Aorta (tissue), 5 donors: ENCODE results near the gene LAMB3. TPM values are rescaled to one million over a fixed set of nuclear protein-coding genes. Genes with fewer than 3 reads are reported as not detected.

ENCODE experiments used
- ATAC-seq: fragments of 200-7000 bp; cut with Tn5 transposase; one replicate; pipeline ENCODE4 v1.9.1; 2022; ENCODE audit warnings: moderate library complexity; ENCODE audit not compliant: low FRiP score
- DNase-seq, 2 donors: peaks; one replicate each; pipeline ENCODE4 v3.0.0-alpha.2; 2020
- H3K27ac ChIP-seq, 2 donors: one replicate each; pipeline ENCODE4 v1.5.1; 2013; ENCODE audit warnings: low read length in 2 of 2, mild to moderate bottlenecking in 2 of 2, moderate library complexity in 2 of 2, control low read depth in 1 of 2, inconsistent platforms in 1 of 2, low read depth in 1 of 2
- H3K27me3 ChIP-seq, 2 donors: one replicate each; pipeline ENCODE4 v1.6.1; 2013; ENCODE audit warnings: control low read depth in 1 of 2, low read length in 1 of 2, mild to moderate bottlenecking in 1 of 2, moderate library complexity in 1 of 2; ENCODE audit not compliant: insufficient read depth in 2 of 2, control insufficient read depth in 1 of 2
- H3K36me3 ChIP-seq, 2 donors: one replicate each; pipeline ENCODE4 v1.6.1; 2013; ENCODE audit warnings: control low read depth in 1 of 2, low read length in 1 of 2, mild to moderate bottlenecking in 1 of 2; ENCODE audit not compliant: insufficient read depth in 2 of 2, control insufficient read depth in 1 of 2
- H3K4me1 ChIP-seq, 2 donors: one replicate each; pipeline ENCODE4 v1.6.1; 2013; ENCODE audit warnings: low read length in 2 of 2, control low read depth in 1 of 2, mild to moderate bottlenecking in 1 of 2, moderate library complexity in 1 of 2; ENCODE audit not compliant: insufficient read depth in 2 of 2, control insufficient read depth in 1 of 2
- H3K4me3 ChIP-seq, 2 donors: one replicate each; pipeline ENCODE4 v1.5.1; 2013; ENCODE audit warnings: low read length in 2 of 2, control low read depth in 1 of 2, mild to moderate bottlenecking in 1 of 2
- H3K9me3 ChIP-seq: one replicate; pipeline ENCODE4 v1.6.1; 2013; ENCODE audit warnings: mild to moderate bottlenecking, low read length; ENCODE audit not compliant: control insufficient read depth
- WGBS, 2 donors: extraction: QIAGEN DNeasy Blood & Tissue Kit; methylation state at CpG; one replicate each; pipeline ENCODE4 v1.1.7; 2013; 5-methylcytosine and 5-hydroxymethylcytosine counted together
- intact Hi-C, 2 donors: fragments of 100-400 bp; cut with DNase I; formaldehyde crosslinking; loops; one replicate each; pipeline versions ENCODE4 v1.14.2 to v1.15.0; 2022
- microRNA-seq, 2 donors: library from miRNA; unstranded; fragments of <30 nt; microRNA quantifications; one replicate each; pipeline ENCODE4 v1.2.0, GENCODE V29; 2020
- polyA plus RNA-seq, 2 donors: library from polyadenylated mRNA; stranded (reverse); fragments of 200-250 nt; gene quantifications; one replicate each; pipeline ENCODE4 v1.2.3, GENCODE V29; 2013
- total RNA-seq, 2 donors: library from RNA; stranded (reverse); fragmentation: NEBNext Ultra II Directional; extraction: Animal tissue kit (Norgen Biotek cat#: 25700); gene quantifications; one replicate each; pipeline ENCODE4 v1.2.1, GENCODE V29; 2021
- donor health status: healthy with polysubstance abuse.
- donor health status: Bipolar disorder and iron deficiency.
- donor health status: DM: no; HTN: no; CAD: no.
- donor health status: DM: no; HTN: no; CAD: no.
- donor health status: DM: yes; HTN: yes; CAD: no.

The LAMB3 gene
- total and polyA plus RNA-seq, 4 donors, result 0.84 to 5.4 (median 4.6) TPM

DNA sequence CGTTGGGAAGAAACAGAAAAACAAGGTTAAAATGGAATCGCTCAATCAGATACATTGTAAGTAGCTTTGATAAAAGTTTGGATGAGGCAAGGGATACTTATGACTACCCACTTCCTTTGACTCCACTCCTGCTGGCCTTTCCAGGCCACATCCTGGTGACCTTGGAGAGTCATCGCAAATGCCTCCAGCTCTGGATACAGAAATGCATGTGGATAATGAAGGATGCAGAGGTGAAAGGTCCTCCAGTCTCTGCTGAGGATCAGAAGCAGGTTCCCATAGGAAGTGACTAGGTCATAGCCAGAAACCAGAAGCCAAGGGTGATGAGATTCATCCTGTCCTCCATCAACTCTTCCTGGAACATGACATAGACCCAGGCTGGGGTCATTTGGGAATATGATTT lies 74.9 kb downstream of the LAMB3 start:
- Histone ChIP-seq H3K27me3 (no peaks in the 10 kb centered on the region), H3K27ac (no peak overlapping the region), H3K4me1 (no peaks in the 10 kb centered on the region), H3K9me3 (no peaks in the 10 kb centered on the region), H3K4me3 (no peak overlapping the region), H3K36me3 (no peaks in the 10 kb centered on the region)
- DNase-seq (no peak), ATAC-seq (no peak)
- 91 to 92% methylated on average over 3 of the region's 3 CpGs for WGBS, 2 donors
- intact Hi-C loops, result loop anchor here (2.0 to 5.0 kb wide), 3 partner anchors 49 to 170 kb away; no protein-coding TSS in a partner anchor

DNA sequence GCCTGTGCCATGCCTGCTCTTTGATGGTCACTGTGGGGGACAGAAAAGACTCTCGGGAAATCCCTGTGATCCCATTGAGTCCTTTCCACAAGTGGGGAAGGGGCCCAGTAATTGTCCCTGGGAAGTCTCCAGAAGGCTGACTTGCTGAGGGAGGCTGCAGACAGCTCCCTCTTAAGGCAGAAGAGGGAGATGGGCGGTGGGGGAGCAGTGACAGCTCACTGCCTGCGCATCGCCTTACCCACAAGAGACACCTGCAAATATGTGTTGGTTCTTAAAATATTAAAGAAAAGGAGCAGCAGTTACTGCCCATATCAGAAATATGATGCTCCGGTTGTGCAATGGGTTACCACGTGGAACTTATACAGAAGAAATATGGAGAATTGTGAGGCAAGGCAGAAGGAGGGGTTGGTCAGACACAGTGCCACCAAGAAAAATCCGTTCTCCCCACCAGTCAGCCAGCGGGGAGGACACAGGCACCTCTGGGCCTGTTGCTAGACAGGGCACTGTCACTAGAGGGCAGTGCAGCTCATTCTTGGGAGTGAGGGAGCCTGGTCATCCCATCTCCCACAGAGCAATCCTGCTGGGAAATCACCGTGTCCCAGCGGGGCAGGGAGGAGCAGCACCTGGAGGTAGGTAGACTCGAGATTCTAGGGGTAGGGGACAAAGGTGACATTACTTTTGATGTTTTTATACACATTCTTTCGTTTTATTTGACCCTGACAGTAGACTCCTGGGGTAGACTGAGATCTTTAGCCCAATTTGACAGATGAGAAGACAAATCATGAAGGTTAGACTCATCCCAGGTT lies 75.6 kb downstream of the LAMB3 start:
- Histone ChIP-seq H3K27me3 (no peaks in the 10 kb centered on the region), H3K27ac (no peak overlapping the region), H3K4me1 (no peaks in the 10 kb centered on the region), H3K36me3 (no peaks in the 10 kb centered on the region), H3K9me3 (no peaks in the 10 kb centered on the region), H3K4me3 (no peak overlapping the region)
- peak; percentile 85 to 91 for DNase-seq
- ATAC-seq, result peak; percentile 87
- intact Hi-C loops, result loop anchor here (1.0 to 5.0 kb wide), 4 partner anchors 50 to 171 kb away; no protein-coding TSS in a partner anchor
- 21 to 23% methylated on average over 12 of the region's 12 CpGs for WGBS, 2 donors

DNA sequence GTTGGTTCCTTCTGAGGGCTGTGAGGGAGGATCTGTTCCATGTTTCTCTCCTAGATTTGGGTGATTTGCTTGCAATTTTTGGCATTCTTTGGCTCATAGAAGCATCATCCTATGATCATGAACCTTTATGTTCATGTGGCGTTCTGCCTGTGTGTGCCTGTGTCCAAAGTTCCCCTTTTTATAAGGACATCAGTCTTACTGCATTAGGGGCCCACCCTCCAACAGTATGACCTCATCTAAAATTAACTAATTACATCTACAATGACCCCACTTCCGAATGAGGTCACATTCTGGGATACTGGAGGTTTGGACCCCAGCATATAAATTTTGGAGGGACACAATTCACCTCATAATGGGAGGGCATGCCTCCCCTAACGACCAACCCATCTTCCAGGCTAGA lies 81.5 kb downstream of the LAMB3 start:
- Histone ChIP-seq H3K4me1 (no peaks in the 10 kb centered on the region), H3K36me3 (no peaks in the 10 kb centered on the region), H3K4me3 (no peak overlapping the region), H3K27ac (no peak overlapping the region), H3K9me3 (no peaks in the 10 kb centered on the region), H3K27me3 (no peaks in the 10 kb centered on the region)
- 81 to 82% methylated on average over 3 of the region's 3 CpGs for WGBS, 2 donors
- ATAC-seq (no peak), DNase-seq (no peak)
- intact Hi-C loops, result no loop called here

DNA sequence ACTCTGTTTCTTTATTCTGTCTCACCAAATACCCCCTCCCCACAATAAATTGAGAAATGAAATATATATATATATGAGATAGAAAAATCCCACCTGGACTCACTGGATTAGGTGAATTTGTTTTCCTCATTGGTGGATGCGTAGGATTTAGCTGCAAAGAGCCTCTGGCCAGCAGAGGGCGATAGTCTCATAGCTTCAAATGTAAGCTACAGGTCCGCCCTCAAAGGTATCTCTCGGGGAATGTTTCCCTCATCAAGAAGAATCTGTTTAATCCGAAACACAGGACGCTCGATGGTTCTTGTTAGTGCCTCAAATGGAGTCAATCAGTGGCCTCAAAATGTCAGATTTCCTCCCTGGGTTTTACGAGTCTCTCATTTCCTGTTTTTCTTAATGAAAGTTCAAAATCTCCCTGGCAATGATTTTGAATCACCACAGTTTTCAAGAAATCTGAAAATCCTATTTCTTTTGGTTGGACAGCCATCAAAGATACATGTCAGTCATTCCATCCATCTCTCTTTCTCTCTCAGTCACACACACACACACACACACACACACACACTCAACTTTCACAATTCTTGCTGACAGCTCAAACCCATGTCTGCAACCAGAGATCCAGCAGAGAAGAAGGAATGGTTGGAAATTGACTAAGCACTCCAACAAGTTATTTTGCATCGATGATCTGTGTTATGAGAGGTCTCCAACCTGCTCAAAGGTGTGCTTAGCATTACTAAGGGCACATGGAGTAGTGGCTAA lies 82.6 kb downstream of the LAMB3 start:
- peak; percentile 63 for ATAC-seq
- Histone ChIP-seq H3K36me3 (no peaks in the 10 kb centered on the region), H3K27me3 (no peaks in the 10 kb centered on the region), H3K27ac (no peak overlapping the region), H3K4me3 (no peak overlapping the region), H3K9me3 (no peaks in the 10 kb centered on the region), H3K4me1 (no peaks in the 10 kb centered on the region)
- 9 to 10% methylated on average over 9 of the region's 9 CpGs for WGBS, 2 donors
- intact Hi-C loops, result no loop called here
- DNase-seq, result peak; percentile 72 to 90

DNA sequence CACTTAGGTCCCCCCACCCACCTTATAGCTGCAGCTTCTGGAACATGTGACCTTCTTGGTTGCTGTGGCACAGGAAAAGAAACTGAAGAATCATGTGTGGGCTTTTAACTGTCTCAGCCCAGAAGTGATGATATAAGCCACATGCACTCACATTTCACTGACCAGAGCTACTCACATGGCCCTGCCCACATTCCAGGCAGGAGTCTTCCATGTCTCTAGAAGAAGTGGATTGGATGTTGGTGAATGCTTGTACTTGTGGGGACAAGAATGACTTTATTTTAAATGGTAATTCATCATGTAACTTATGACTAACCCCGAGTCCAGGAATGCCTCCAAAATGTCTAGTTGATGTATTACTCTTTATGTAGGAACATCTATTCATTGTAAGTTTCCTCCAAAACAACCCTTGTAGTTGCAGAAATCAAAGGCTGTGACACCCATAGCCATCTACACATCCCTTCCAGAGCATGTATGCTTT lies 84.5 kb downstream of the LAMB3 start:
- Histone ChIP-seq H3K4me1 (no peaks in the 10 kb centered on the region), H3K4me3 (no peak overlapping the region), H3K27ac (no peak overlapping the region), H3K9me3 (no peaks in the 10 kb centered on the region), H3K36me3 (no peaks in the 10 kb centered on the region), H3K27me3 (no peaks in the 10 kb centered on the region)
- 0 to 4% methylated on average over 1 of the region's 1 CpG for WGBS, 2 donors
- ATAC-seq (no peak), DNase-seq (no peak)
- intact Hi-C loops, result no loop called here

DNA sequence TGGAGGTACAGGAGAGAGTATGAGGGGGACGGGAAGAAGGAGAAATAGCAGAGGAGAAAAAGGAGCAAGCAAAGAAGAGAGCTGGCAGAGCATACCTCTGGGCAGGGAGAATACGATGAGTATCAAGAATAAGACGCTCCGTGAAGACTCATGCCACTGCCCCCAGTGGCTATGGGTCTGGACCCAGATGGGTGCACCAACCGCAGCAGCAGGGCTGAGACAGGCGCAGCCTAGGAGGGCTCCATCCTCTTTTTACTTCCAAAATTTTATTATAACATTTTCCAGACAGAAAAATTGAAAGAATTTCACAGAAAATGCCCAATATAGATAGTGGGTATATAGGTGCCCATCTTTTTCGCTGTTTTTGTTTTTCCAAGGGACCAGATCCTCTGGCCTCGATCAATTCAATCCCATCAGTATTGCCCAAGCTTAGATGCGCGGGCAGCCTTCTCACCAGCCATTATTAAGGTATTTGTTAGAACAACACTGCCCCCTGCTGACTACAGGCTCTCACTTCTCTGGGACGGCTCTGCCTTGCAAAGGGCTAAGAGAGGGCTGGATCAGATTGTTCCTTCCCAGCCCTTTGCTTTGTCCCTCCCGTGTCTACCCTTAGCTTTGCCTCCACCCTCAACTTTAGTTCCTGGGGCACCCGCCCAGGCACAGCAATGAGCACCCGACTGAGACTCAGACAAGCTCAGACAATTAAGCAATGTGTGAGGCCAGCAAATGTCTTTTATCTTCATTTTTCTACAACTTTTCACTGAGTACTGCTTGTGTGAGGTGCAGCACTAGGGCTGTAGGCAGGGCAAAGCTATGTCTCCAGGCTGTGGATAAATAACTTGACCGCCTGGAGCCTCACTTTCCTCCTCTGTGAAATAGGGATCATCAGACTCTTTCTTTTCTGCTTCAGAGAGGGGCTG lies 86.2 kb downstream of the LAMB3 start:
- Histone ChIP-seq H3K4me3 (no peak overlapping the region), H3K27ac (no peak overlapping the region), H3K36me3 (no peaks in the 10 kb centered on the region), H3K9me3 (no peaks in the 10 kb centered on the region), H3K27me3 (no peaks in the 10 kb centered on the region), H3K4me1 (no peaks in the 10 kb centered on the region)
- peak; percentile 82 for ATAC-seq
- 38 to 39% methylated on average over 15 of the region's 15 CpGs for whole genome bisulfite sequencing, 2 donors
- peak; percentile 82 to 83 for DNase-seq
- intact Hi-C loops, result no loop called here

Small RNA genes within 50 kb of the gene (microRNA-seq; reads per million reads assigned to microRNA genes)
- gene MIR4260, result 0 reads per million in 2 donors

Other genes with a start within 250 kb of the LAMB3 start
- gene CAMK1G, start 68.7 kb downstream of the LAMB3 start, total RNA-seq, result under 1 TPM in 1 of 2 donors, not detected in 1; 0.72 TPM
- under 1 TPM in 1 of 2 donors, not detected in 1; 0.63 TPM for gene CAMK1G, start 68.7 kb downstream of the LAMB3 start, polyA plus RNA-seq
- gene G0S2, start 23.0 kb upstream of the LAMB3 start, total RNA-seq, result 10 to 100 TPM; 21.3 to 24.9 TPM
- 10 to 100 TPM; 16.3 to 20.3 TPM for gene G0S2, start 23.0 kb upstream of the LAMB3 start, polyA plus RNA-seq
- gene HSD11B1, start 52.4 kb upstream of the LAMB3 start, total RNA-seq, result 10 to 100 TPM; 13.9 to 21.5 TPM
- gene HSD11B1, start 52.4 kb upstream of the LAMB3 start, polyA plus RNA-seq, result 10 to 100 TPM in 1 of 2 donors, 1 to 10 TPM in 1; 3.0 to 10.2 TPM
- gene TRAF3IP3, start 103.6 kb upstream of the LAMB3 start, total RNA-seq, result 1 to 10 TPM; 4.3 to 9.0 TPM
- gene TRAF3IP3, start 103.6 kb upstream of the LAMB3 start, polyA plus RNA-seq, result 1 to 10 TPM in 1 of 2 donors, under 1 TPM in 1; 0.88 to 1.1 TPM
- gene C1orf74, start 132.1 kb upstream of the LAMB3 start, total RNA-seq, result 1 to 10 TPM; 1.1 to 1.6 TPM
- under 1 TPM; 0.69 to 0.75 TPM for gene C1orf74, start 132.1 kb upstream of the LAMB3 start, polyA plus RNA-seq
- gene IRF6, start 153.7 kb upstream of the LAMB3 start, total RNA-seq, result 1 to 10 TPM; 1.9 to 3.8 TPM
- gene IRF6, start 153.7 kb upstream of the LAMB3 start, polyA plus RNA-seq, result 1 to 10 TPM; 2.6 to 9.8 TPM
- gene UTP25, start 175.5 kb upstream of the LAMB3 start, total RNA-seq, result 1 to 10 TPM; 7.2 to 8.1 TPM
- gene UTP25, start 175.5 kb upstream of the LAMB3 start, polyA plus RNA-seq, result 1 to 10 TPM in 1 of 2 donors, under 1 TPM in 1; 0.50 to 3.0 TPM